ENCODE results near the gene CRIP1.

DNA sequence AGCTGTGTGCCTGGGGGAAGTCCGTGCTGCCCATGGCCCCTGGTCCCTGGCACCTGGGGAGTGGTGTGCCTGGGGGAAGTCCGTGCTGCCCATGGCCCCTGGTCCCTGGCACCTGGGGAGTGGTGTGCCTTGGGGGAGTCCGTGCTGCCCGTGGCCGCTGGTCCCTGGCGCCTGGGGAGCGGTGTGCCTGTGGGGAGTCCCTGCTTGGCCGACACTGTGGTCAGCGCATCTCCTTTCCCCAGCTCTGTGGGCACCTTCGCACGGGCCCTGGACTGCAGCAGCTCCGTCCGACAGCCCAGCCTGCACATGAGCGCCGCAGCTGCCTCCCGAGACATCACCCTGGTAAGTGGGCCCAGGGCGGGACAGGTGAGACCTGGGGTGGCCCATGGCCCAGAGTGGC is 26.6 kb upstream of the CRIP1 start:
- TF ChIP-seq EP300 (IDR thresholded peaks at IDR 0.05; ENCODE audit: borderline replicate concordance) (no peak), TCF12 (IDR thresholded peaks at IDR 0.05; ENCODE audit: low read depth) (no peak), RAD21 (IDR thresholded peaks at IDR 0.05; ENCODE audit: low read depth) (no peak), TAF1 (IDR thresholded peaks at IDR 0.05; ENCODE audit: low read depth) (no peak), YY1 (IDR thresholded peaks at IDR 0.05; ENCODE audit: low read depth) (no peak), CREB1 (IDR thresholded peaks at IDR 0.05; ENCODE audit: low read depth) (no peak), FOXM1 (IDR thresholded peaks at IDR 0.05; ENCODE audit: borderline replicate concordance, low read depth) (no peak), CEBPB (IDR thresholded peaks at IDR 0.05) (no peak), TEAD4 (IDR thresholded peaks at IDR 0.05) (no peak), ZBTB7A (IDR thresholded peaks at IDR 0.05; ENCODE audit: low read depth) (no peak)
- TF ChIP-seq, protein P1, sequence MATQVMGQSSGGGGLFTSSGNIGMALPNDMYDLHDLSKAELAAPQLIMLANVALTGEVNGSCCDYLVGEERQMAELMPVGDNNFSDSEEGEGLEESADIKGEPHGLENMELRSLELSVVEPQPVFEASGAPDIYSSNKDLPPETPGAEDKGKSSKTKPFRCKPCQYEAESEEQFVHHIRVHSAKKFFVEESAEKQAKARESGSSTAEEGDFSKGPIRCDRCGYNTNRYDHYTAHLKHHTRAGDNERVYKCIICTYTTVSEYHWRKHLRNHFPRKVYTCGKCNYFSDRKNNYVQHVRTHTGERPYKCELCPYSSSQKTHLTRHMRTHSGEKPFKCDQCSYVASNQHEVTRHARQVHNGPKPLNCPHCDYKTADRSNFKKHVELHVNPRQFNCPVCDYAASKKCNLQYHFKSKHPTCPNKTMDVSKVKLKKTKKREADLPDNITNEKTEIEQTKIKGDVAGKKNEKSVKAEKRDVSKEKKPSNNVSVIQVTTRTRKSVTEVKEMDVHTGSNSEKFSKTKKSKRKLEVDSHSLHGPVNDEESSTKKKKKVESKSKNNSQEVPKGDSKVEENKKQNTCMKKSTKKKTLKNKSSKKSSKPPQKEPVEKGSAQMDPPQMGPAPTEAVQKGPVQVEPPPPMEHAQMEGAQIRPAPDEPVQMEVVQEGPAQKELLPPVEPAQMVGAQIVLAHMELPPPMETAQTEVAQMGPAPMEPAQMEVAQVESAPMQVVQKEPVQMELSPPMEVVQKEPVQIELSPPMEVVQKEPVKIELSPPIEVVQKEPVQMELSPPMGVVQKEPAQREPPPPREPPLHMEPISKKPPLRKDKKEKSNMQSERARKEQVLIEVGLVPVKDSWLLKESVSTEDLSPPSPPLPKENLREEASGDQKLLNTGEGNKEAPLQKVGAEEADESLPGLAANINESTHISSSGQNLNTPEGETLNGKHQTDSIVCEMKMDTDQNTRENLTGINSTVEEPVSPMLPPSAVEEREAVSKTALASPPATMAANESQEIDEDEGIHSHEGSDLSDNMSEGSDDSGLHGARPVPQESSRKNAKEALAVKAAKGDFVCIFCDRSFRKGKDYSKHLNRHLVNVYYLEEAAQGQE (IDR thresholded peaks at IDR 0.05; ENCODE audit: low read depth), result no peak
- TF ChIP-seq, protein P2, sequence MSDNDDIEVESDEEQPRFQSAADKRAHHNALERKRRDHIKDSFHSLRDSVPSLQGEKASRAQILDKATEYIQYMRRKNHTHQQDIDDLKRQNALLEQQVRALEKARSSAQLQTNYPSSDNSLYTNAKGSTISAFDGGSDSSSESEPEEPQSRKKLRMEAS (IDR thresholded peaks at IDR 0.05), result no peak
- TF ChIP-seq, protein P3, sequence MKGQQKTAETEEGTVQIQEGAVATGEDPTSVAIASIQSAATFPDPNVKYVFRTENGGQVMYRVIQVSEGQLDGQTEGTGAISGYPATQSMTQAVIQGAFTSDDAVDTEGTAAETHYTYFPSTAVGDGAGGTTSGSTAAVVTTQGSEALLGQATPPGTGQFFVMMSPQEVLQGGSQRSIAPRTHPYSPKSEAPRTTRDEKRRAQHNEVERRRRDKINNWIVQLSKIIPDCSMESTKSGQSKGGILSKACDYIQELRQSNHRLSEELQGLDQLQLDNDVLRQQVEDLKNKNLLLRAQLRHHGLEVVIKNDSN (IDR thresholded peaks at IDR 0.05), result no peak

Data from Ishikawa (cell line).